Inflammatory macrophage treated with lipopolysaccharide for 4 hours (primary cell): ENCODE measurements around the gene NR2C2AP.

Experiments
- DNase-seq: peaks from one replicate; pipeline ENCODE4 v3.0.0-alpha.2; 2020

NR2C2AP gene

GRCh38 chr19:19214159-19214490 is 10.9 kb upstream of the NR2C2AP start:
- DNase-seq, result no peak

- DNase-seq, result no peak
Observed at GRCh38 chr19:19213426-19214158, 10.4 kb upstream of the NR2C2AP start.

- no peak for DNase-seq
Observed at GRCh38 chr19:19212916-19213315, 9.7 kb upstream of the NR2C2AP start.

GRCh38 chr19:19211499-19212420 is 8.5 kb upstream of the NR2C2AP start, which contains the start of gene NCAN:
Gene NCAN (plus strand): TSS chr19:19211958. CDS start chr19:19216954, 4,996 bp downstream.
- DNase-seq, result no peak

- DNase-seq, result no peak
Observed at GRCh38 chr19:19209372-19209771, 6.2 kb upstream of the NR2C2AP start.

GRCh38 chr19:19207637-19208572 is 4.7 kb upstream of the NR2C2AP start:
- DNase-seq, result no peak

- no peak for DNase-seq
Observed at GRCh38 chr19:19206938-19207337, 3.7 kb upstream of the NR2C2AP start.

GRCh38 chr19:19205416-19206410 is 2.5 kb upstream of the NR2C2AP start:
- DNase-seq, result no peak

- no peak for DNase-seq
Observed at GRCh38 chr19:19204181-19204580, 967 bp upstream of the NR2C2AP start.

- DNase-seq, result no peak
Observed at GRCh38 chr19:19202707-19203011, 555 bp downstream of the NR2C2AP start.

GRCh38 chr19:19201697-19202630 is 1.2 kb downstream of the NR2C2AP start:
- no peak for DNase-seq

GRCh38 chr19:19193926-19194325 is 9.3 kb downstream of the NR2C2AP start:
- DNase-seq, result no peak

GRCh38 chr19:19192910-19193423 is 10.2 kb downstream of the NR2C2AP start:
- no peak for DNase-seq

- DNase-seq, result peak; percentile 99
Observed at GRCh38 chr19:19192078-19192882, 10.9 kb downstream of the NR2C2AP start, which contains the start of the genes BORCS8 and RFXANK. Gene BORCS8 (minus strand): TSS chr19:19192152. CDS start chr19:19192117, 35 bp downstream. Gene RFXANK (plus strand): TSS chr19:19192258. CDS start chr19:19193947, 1,689 bp downstream.

GRCh38 chr19:19191768-19192077 is 11.5 kb downstream of the NR2C2AP start:
- no peak for DNase-seq

- no peak for DNase-seq
Observed at GRCh38 chr19:19186742-19187141, 16.5 kb downstream of the NR2C2AP start.

- DNase-seq, result peak; percentile 7
Observed at GRCh38 chr19:19185853-19186740, 17.1 kb downstream of the NR2C2AP start.

GRCh38 chr19:19181488-19181998 is 21.7 kb downstream of the NR2C2AP start:
- DNase-seq, result no peak
